GM21717 (cell line): ENCODE results near the gene RFPL2.

ENCODE experiments used
- ATAC-seq: cut with Tn5 transposase; IDR thresholded peaks from one replicate; pipeline ENCODE4 v1.9.1; 2021; ENCODE audit warnings: mild to moderate bottlenecking, moderate library complexity; ENCODE audit not compliant: unreplicated experiment

The RFPL2 gene

DNA sequence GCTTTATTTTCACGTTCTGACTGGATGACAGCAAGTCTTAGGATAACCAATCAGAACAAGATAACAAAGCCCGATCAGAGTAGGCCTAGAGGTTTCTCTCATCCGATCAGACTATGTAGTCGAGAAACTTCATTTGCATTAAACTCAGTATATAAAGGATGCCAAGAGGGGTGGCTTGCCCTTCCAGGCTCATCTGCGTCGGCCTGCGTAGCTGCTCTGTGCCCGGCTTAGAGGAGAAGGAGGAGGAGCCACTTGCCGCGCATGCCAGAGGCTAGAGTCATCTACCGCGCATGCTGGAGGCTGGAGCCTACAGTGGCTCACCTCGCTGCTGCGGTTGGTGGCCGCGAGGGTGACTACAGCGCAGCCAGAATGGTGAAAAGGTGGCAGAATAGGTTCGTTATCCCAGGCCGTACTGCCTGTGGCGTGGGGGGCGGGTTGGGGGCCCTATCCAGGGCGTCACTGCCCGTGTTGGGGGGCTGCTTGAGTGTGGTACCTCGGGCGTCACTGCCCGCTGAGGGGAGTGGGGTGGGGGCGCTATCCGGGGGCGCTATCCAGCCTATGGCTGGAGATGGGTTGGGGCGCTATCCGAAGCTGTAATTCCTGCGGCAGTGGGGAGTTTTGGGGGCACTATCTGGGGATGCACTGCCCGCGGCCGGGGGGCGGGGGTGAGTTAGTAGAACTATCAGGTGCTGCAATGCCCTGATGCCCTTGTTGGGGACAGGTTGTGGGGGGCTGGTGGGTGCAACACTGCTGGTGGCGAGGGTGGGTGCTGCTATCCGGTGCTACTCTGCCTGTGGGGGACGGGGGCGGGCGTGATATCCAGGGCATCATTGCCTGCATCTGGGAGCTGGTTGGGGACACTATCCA, at the start of gene RFPL2:
Gene RFPL2 (minus strand): TSS at position 218 of the 867 bp plus-strand sequence. CDS start 2,622 bp downstream, outside the sequence.
- no peak for ATAC-seq

DNA sequence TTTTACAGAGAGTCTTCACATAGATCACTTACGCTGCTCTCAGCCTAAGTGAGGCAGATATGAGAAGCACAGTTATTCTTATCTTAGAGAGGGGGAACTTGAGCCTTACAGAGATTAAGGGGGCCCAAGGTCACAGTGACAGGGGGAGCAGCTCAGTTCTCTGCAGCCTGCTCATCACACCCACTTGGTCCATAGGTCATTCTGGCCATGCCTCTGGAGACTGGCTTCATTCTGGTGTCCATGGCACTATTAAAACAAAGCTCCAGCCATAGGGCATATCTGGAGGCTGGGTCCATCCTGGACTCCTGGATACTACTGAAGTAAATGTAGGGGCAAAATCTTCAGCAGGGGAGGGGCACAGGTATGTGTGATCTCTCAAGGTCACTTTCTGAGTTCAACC, 44.4 kb upstream of the RFPL2 start:
- no peak for ATAC-seq

GRCh38 chr22:32248276-32248675, 43.4 kb upstream of the RFPL2 start:
- ATAC-seq, result no peak

- no peak for ATAC-seq
These were observed 41.3 kb upstream of the RFPL2 start for GRCh38 chr22:32246166-32246565.

DNA sequence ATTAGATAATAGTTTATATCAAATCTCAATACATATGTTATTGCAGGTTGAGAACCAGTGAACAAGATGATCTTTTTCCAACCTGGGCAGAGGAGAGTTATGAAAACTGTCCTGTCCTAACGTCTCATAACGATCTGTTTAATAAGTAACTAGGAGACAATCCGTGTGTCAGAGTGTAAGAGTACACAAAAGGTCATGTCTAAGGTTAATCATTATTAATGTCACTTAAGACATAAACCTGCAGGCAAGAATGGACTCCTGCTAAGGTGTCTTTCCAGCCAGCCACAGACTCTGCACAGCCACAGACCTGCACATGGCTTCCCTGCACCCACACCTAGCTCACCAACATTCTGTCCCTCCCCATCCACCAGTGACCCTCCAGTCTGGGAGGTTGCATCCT, 40.2 kb upstream of the RFPL2 start:
- ATAC-seq, result no peak

DNA sequence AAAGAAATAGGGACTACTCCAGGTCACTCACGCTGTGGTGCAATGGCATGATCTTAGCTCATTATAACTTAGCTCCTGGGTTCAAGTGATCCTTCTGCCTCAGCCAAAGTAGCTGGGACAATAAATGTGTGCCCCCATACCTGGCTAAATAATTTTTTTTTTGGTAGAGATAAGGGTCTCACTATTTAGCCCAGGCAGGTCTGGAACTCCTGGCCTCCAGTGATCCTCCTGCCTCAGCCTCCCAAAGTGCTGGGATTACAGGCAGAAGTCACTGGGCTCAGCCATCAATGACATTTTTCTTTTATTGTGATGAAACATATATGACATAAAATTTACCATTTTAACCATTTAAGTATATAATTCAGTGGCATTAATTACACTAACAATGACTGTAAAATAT, 39.7 kb upstream of the RFPL2 start:
- no peak for ATAC-seq

DNA sequence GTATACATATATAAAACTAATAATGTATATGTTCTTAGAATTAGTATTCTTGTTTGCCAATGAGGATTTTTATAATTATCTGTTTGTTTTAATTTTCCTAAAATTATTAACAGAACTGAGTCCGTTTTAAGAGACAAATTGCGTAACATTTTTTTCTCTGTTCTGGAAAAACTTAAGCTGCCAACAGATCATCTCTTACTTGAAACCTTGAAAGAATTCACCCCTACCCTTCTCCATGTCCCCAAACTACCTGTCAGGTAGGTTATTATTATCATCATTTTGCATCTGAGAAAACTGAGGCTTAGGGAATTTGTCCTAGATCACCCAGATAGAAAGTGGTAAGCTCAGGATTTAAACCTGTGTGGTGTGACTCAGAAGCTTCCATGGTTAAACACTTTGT, 35.6 kb upstream of the RFPL2 start:
- ATAC-seq, result no peak

DNA sequence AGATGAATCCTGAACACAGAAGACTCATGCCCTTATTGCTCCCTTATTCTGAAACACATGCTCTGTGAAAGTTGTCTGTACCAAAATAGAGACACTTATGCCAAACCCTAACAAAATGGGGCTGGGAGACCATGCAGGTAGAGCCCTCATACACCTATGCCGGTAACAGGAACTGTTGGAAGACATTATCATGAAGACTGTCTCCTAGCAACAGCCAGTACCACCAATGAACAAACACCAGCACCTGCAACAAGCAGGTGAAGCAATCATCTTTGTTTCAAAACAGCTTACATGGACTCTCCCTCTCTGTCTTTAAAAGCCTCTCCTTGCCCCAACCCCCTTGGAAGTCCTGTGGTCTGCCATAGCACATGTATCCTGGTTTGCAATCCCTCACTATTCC, 33.0 kb upstream of the RFPL2 start:
- no peak for ATAC-seq

- no peak for ATAC-seq
These were observed 32.1 kb upstream of the RFPL2 start for GRCh38 chr22:32236970-32237369.

GRCh38 chr22:32233091-32233490, 28.2 kb upstream of the RFPL2 start:
- ATAC-seq, result no peak

DNA sequence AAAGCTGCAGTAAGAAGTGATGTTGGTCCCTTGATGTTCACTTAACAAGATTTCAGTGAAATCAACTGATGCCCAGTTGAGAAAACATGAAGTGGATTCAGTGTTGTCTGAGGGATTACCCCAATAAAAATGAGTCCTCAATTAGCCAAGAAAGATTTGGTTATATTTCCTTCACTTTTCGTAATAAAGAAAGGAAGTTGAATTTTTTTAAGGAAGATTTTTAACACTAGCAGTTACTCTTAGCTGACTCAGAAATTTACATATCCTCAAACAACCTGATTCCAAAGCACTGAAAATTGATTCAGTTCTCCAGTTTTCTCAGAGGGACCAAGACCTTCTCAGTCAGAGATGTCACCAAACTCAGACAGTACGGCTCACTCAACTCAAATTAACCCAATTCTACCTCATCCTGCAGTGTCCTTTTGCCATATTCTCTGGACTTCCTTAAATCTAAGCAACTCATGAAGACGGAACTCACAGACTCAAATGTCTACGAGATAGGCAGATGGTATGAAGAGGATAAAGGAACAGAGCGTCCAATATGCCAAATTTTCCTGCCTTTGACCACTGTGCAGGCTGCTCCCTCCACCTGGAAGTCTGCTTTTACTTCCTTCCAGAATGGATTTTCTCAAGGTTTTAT, 27.4 kb upstream of the RFPL2 start:
- ATAC-seq, result no peak

- ATAC-seq, result no peak
These were observed 21.6 kb upstream of the RFPL2 start for GRCh38 chr22:32226326-32227104.

GRCh38 chr22:32222991-32223390, 18.1 kb upstream of the RFPL2 start:
- ATAC-seq, result no peak

- ATAC-seq, result no peak
These were observed 14.2 kb upstream of the RFPL2 start for GRCh38 chr22:32219026-32219425.

- no peak for ATAC-seq
These were observed 13.6 kb upstream of the RFPL2 start for GRCh38 chr22:32218470-32218869.

DNA sequence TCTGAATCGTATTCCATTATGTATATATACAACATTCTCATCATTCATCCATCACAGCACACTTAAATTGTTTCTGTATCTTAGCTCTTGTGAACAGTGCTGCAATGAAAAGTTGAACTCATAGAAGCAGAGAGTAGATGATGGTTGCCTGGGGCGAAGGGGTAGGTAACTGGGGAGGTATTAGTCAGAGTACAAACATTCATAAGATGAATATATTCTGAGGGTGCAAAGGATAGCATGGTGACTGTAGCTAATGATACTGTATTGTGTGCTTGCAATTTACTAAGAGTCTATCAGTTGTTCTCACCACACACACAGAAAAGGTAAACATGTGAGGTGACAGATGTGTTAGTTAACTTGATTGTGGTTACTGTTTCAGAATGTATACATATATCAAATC, 12.6 kb upstream of the RFPL2 start:
- no peak for ATAC-seq

DNA sequence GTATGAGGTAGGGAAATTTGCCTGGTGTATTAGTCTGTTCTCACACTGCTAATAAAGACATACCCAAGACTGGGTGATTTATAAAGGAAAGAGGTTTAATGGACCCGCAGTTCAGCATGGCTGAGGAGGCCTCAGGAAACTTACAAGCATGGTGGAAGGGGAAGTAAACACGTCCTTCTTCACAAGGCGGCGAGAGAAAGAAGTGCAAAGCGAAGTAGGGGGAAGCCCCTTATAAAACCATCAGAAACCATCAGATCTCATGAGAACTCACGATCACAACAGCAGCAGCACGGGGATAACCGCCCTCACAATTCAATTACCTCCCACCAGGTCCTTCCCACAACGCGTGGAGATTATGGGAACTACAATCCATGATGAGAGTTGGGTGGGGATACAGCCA, 12.0 kb upstream of the RFPL2 start:
- no peak for ATAC-seq

- ATAC-seq, result no peak
These were observed 6.1 kb upstream of the RFPL2 start for GRCh38 chr22:32211011-32211410.

- ATAC-seq, result no peak
These were observed 3.8 kb upstream of the RFPL2 start for GRCh38 chr22:32208681-32209080.

- no peak for ATAC-seq
These were observed 3.2 kb upstream of the RFPL2 start for GRCh38 chr22:32207971-32208480.
